NCI-H187 (cell line): Measurements from ENCODE around the gene ADD1.
"Not testable (repeated sequence)": the region's sequence is repeated elsewhere in the genome, so short reads cannot be mapped to it uniquely, and the experiment has no call there.

Source experiments
- DNase-seq, 2 experiments: peaks; one replicate each; lab custom pipeline; 2025; lab: John Stamatoyannopoulos, UW

ADD1 gene

GRCh38 chr4:2944586-2945526 lies 101.2 kb downstream of the ADD1 start:
- DNase-seq: no peak

DNA sequence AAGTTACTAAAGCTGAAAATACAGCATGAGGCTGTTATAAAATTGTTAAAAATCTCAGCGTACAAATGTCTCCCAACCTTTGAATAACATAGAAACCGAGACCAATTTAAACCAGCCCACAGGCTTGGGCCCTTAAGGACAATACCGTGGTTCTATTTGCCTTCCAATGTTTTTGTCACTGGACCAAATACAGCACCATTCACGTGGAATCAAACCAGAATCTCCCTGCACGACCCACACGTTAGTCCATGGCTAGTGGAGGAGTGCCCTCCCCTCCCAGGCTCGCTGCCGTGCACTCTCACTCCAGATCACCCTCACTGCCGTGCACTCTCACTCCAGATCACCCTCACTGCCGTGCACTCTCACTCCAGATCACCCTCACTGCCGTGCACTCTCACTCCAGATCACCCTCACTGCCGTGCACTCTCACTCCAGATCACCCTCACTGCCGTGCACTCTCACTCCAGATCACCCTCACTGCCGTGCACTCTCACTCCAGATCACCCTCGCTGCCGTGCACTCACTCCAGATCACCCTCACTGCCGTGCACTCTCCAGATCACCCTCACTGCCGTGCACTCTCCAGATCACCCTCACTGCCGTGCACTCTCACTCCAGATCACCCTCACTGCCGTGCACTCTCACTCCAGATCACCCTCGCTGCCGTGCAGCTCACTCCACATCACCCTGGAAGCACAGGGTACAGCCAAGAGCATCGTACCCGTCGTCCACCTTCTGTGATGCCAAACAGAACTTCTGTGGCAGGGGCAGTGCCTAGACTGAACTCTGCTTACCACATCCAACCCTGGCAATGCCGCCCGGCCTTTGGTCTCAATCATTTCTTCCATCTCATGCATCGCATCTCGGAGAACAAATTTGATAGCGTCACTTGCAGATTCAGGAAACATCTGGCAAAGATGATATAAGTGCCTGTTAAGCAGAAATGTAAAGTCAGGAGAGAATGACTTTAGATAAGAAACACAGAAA lies 102.3 kb downstream of the ADD1 start:
- not testable (repeated sequence) for DNase-seq

GRCh38 chr4:2946812-2947600 lies 103.4 kb downstream of the ADD1 start:
- DNase-seq: no peak

GRCh38 chr4:2947926-2948325 lies 104.3 kb downstream of the ADD1 start:
- DNase-seq: no peak

DNA sequence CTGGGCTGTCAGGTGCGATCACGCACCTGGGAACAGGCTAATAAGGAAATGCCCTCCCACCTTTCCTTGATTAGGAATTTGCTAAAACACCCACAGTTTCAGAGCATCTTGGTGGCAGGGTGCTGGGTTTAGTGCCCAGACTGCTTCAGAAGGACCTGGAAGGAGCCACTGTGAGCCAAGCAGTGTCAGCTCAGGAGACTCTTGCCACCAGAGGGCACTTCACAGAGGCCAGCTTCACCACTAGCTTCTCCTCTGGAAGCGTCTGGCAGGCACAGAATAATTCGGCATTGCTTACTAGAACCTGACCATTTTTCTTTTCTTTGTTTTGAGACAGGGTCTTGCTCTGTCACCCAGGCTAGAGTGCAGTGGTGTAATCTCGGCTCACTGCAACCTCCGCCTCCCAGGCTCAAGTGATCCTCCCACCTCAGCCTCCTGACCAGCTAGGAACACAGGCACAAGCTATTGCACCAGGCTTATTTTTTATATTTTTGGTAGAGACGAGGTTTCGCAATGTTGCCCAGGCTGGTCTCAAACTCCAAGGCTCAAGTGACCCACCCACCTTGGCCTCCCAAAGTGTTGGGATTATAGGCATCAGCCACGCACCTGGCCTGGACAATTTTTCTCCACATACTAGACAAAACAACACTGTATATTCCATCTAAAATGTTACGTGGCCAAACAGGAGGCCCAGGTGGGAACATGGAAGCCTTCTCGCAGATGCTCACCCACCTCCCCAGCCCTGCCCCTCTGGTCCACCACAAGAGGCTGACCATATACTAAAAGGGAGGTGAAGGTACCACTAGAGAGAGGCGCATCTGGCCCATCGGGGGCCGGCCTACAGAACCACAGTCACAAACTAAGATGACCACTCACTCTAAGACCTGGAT lies 105.5 kb downstream of the ADD1 start:
- DNase-seq: no peak

- DNase-seq: no peak
These were observed 106.1 kb downstream of the ADD1 start for GRCh38 chr4:2949782-2950125.

DNA sequence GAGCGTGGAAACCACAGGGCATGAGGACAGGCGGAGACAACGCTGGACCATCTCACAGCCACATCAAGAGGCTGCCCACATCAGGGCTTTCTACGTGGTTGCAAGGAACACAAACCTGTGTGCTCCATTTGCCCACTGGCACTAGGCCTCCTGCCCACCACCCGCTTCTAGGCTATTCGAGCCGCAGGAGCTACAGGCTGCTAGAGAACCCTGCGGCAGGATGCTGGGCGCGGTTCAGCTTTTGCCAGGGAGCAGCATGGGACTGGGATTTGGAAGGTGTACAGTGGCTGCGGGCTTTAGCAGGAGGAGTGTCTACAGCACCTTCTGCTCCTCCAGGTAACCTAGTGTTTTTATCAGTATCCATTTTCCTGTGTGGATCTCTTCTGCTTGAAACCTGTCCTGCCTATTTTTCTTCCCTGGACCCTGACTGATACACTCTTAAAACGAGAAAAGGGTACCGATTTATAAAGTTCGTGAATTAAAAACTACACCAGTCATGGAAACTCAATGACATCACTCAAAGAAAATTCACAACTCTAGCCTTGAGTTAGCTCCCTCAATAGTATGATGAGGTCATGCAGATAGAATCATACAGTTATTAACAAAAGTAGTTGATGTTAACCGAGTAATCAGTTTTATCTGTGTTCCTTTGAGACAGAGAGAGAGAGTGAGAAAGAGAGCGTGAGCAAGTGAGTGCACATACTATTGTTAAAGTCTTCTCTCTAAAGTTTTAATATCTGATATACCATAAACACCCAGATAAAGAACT lies 106.8 kb downstream of the ADD1 start:
- DNase-seq: no peak

DNA sequence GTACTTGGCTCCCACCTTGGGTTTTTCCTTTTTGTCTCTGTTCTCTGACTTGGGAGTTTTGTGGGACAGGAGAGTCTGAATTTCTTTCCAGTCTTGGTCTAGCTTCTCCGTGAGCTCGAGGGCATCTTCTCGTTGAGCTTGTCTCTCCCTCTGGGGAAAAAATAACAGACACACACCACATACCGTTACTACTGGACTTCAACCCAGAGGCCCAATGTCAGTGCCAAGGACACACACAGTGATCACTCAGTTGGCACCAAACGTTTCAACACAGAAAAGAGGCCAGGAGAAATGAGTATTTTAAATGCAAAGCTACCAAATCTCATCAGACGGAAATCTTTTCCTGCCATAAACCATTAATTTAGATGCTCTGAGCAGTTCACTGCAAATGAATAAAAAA lies 109.9 kb downstream of the ADD1 start:
- no peak for DNase-seq

DNA sequence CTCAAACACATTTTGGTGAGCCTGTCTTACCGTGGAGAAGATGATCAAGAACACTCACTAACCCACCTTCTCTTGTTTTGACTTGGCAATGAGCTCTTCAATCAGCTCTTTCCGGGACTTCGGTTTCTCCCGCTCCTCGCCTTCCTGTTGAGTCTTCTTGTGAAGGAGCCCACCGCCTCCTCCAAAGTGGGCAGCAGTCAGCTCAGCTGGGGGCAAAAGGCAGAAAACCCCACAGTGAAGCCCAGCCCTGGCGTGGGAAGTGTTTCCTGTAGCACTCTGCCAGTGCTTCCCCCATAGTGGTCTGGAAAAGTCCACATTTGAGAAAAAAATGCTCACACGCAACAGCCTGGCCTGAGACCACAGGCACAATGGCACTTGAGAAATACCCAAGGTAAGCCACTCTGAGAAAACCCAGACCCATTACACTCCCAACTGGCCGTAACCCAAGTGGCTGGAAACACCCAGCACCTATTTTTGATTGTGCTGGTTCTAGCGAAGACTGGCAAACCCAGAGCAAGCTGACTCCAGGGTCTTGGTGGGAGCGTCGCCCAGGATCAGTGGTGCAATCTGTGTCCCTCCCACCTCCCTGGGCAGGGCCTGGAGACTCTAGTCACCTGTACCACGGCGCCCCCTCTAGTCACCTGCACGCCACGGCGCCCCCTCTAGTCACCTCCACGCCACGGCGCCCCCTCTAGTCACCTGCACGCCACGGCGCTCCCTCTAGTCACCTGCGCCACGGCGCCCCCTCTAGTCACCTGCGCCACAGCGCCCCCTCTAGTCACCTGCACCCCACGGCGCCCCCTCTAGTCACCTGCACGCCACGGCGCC lies 110.9 kb downstream of the ADD1 start:
- DNase-seq: no peak

GRCh38 chr4:2955186-2956044 lies 111.8 kb downstream of the ADD1 start:
- not testable (repeated sequence) for DNase-seq

GRCh38 chr4:2958446-2958845 lies 114.8 kb downstream of the ADD1 start:
- DNase-seq: no peak

DNA sequence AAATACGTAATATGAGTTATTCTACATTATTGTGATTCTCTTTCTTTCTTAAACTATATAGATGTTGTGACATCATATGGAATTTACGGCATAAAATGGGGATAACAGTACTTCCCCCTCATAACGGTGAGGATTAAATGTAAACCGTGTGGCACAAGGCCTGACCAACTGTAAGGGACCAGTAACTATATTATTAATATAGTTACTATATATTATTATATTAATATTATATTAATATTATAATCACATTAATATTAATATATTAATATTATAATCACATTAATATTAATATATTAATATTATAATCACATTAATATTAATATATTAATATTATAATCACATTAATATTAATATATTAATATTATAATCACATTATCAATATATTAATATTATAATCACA lies 116.8 kb downstream of the ADD1 start:
- not testable (repeated sequence) for DNase-seq

DNA sequence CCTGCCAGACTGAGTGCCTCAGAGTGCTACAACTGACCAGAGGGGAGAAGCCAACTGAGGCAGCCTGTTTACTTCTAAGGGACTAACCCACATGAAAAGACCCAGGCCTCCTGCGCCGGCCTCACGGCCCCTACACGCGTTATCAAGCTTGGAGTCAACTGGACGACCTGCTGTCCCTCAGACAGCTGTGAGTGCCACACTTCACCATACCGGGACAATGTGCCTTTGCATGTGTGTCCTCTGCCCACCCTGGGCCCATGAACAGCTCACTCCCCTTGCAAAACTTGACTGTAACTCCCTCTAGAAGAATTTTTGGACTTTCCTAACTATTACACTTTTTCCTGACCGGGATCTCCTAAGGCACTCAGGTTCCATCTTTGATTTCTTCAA lies 117.8 kb downstream of the ADD1 start:
- no peak for DNase-seq

DNA sequence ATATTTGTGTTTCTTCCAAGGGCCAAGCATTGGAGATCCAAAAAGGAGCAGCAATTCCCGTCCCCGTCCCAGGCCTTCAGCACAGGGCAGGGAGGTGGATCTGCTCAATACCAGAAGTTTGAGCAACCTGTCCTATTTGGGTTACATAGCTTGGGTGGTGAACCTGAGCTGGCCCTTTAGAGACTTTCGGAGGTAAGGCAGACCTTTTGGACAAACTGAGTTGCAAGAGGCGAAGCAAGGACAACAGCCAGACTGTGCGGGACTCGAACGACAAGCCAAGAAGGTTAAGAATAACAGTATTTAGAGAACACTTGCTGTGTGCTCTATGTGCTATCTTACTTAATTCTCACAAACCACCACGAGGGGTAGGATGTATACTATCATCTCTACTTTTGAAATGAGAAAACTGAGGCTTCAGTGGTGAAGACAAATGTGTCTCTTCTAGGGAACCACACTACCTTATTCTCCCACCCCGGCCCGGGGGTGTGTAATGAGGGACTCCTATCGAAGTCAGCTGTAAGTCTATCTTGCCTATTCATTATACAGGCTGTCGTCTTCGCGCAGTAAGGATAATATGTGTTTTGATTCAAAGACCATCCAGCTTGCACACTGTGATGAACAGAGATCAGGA lies 118.3 kb downstream of the ADD1 start:
- no peak for DNase-seq

DNA sequence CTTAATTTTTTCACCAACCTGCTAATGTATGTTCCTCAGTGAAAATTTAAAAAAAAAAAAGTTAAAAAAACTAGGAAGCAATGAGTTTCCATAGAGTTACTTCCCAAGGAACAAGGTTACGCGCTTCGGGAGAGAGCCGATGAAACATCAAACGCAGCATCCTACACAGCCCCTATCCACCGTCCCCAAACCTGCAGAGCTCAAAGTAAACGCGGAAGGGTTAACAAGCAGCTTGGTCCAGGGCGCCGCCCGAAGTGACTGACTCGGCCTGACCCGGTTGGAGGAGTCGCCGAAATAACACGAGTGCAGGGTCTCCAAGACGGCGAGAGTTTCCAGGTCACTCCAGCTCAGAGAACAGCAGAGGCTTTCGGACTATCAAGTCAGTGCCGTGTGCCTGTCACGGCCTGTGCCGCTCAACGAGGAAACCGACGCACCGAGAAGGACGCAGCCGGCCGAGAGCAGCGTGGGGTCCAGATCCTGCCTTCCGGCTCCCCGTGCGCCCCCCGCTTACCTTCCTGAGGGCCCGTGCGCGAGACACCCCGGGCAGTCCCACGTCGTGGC lies 119.0 kb downstream of the ADD1 start:
- DNase-seq: no peak

- peak; percentile 91 to 99 for DNase-seq
These were observed 119.7 kb downstream of the ADD1 start, which contains the start of the genes GRK4 and NOP14 for GRCh38 chr4:2963175-2963965. GRK4 (plus strand) TSS chr4:2963571; CDS start chr4:2964071, 500 bp downstream. NOP14 (minus strand) TSS chr4:2963406; CDS start chr4:2963319, 87 bp downstream.
